Astrocyte of the hippocampus (primary cell): ENCODE data around the gene EFL1.

Experiments used
- DNase-seq: peaks from one replicate; pipeline ENCODE4 v3.0.0; 2011; ENCODE audit warnings: low read depth, low spot score

EFL1 gene

DNA sequence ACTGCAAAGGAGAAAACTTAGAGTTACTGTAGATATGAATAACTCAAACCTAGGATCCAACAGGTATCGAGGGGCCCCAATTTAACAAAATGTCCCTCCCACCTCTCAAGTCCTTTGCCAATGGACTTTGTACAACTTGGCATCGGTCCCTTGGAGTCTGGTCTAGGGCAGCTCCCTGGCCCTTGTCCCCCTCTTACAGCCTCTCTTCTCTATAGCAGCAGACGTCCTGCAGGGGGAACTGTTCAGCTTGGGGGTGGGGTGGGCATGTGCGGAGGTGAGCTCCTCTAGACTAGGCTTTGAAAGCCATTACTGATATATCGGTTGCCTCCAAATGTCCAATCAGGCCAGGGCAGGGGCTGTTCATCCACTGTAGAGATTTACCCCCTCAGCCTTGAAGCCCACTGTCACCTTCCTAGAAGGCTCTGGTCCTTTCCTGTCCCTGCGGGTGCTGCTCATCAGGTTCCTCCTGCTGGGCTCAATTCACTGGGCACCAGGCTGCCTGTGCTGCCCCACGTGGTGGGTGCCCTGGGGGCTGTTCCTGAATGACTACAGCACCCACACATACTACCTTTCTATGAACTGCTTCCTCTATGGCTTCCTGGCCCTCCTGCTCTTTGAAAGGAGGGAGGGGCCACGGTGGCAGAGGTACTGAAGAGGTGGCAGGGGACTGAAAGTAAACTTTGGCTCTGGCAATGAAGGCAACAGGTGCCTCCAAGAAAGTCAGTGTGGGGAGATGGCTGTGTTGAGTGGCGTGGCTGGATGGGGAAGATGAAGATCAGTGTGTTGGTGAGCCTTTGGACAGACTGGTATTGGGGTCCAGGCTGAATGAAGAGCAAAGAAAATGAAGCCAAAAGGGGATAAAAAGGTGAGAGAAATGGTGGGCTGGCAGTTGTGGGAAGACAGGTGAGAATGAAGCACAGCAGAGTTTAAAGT is 137.9 kb downstream of the EFL1 start:
- DNase-seq, result no peak

DNA sequence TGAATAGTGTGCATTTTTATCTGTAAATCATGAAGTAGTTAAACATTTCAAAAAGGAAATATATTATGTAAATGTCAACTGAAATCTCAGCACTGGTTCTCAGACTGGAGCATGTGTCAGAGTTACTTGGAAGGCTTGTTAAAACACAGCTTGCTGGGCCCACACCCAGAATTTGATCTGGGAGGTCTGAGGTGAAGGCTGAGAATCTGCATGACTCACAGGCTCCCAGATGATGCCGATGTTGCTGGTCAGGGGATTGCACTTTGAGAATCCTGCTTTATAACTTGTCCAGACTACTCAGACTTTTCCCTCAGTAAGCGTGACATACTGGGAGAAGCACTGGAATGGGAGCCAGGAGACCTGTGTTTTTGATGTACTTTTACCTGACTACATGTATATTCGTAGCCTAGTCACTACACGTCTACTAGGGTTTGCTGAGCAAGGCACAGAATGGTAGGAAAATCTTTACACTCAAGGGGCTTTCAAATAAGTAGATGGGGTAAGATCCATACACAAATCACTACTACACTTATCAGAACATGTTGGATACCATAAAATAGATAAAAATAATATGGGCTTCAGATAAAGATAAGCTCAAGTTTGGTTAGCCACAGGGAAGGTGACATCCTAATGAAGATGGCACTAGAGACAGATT is 139.7 kb downstream of the EFL1 start:
- DNase-seq, result peak; percentile 97

DNA sequence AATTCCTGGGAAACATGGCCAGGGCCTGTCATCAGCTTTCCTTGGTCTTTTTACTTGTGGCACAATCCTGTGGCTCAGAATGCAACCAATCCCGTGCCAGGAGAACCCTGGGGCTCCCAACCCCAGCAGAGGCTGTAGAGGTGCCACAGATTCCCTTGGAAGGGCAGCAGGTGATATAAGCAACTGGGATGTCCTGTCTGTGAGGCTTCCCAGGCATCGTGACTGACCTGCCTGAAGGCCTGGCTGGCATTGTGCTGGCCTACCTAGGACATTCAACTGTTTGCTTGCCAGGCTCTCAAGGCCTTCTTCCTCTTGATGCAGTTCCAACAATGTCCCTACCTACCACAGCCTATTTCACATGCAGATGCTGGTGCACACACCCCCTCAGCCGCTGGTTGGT is 144.5 kb downstream of the EFL1 start:
- no peak for DNase-seq

DNA sequence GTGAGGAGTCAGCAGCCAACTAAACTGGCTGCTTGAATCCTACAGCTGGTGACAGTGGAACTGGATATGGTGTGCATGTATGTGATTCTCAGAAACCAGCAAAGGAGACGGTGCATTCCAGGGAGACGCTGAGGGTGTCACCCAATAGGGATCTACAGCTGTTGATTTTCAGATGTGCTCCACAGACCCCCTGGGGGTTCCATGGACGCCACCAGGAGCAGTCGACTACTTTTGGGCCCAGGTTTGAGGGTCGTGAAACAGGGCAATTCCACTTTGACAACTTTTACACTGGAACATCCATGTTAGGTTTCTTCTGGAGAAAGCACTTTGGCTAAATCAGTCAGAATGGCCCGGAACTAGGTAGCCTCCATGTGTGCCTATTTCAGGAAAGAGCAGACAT is 145.2 kb downstream of the EFL1 start:
- no peak for DNase-seq

DNA sequence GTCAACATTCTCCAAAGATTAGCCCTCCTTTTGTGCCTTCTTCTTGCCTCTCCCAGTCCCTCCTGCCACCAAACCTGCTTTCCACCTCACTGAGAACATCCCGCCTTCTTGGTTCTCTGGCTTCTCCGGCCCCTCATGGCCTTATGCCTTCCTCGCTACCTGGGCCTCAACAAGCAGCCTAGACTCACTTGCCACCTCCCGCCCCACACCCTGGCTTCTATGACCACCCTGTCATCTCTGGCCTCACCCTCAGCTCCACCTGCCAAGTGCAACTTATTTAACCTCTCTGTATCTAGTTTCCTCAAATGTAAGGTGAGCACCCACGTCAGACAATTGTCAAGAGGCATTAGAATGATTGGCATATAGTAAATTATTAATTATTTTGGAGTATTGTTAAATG is 147.9 kb downstream of the EFL1 start:
- DNase-seq, result no peak

DNA sequence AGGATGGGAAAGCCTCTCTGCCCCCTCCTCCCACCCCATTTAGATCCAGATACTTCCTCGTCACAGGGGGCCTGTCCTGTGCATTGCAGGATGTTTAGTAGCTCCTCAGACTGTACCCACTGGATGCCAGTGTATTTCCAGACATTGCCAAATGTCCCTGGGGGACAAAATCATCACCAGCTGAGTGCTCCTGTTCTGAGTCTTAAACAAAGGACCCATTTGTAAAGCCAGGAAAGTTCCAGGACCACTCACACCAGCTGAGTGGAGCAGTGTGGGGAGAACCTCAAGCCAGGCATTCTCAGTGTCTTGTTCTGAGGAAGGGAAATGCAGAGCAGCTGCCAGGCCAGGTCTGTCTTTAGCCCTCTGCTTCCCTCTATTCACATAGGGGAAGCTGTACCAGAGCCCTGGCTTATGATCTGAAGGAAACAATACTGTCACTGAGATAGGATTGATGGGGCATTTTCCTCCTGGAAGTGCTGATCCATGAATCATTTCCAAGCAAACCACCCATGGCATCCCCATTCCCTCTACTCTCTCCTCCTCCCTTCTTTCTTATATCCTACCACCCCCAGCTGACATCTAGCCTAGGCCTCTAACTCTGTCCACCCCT is 149.3 kb downstream of the EFL1 start:
- no peak for DNase-seq

DNA sequence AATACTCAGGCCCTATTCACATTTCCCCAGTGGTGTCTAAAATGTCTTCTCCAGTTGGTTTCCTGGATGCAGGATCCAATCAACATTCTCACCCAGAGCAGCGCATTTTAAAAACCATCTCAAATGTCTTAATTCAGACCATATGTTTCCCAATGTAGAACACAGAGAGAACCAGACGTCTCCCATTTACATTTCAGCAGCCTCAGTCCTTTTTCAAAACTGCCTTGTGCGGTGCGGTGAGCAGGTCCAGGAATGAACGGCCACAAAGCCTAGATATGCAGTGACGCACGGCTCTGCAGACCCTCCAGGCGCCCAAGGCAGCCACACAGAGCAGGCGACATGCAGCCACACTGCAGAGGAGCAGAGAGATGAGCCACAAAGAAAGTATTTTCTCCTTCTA is 150.6 kb downstream of the EFL1 start:
- no peak for DNase-seq

DNA sequence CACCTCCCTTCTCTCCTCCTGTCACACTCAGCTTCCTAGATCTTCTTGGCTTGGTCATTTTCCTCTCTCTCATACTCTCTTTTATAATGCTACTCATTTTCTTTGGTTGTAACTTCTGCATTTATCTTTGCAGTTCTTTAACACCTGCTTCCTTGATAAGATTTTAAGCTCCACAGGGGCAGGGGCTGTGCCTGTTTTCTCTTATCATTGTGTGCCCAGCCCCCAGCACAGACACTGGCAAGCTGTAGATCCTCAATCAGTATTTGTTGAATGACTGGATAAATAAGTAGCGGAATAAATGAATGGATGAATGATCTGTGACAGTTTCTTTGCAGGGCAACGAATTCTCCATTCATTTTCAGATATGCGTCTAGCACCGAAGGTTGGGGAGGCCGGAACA is 152.4 kb downstream of the EFL1 start:
- no peak for DNase-seq

DNA sequence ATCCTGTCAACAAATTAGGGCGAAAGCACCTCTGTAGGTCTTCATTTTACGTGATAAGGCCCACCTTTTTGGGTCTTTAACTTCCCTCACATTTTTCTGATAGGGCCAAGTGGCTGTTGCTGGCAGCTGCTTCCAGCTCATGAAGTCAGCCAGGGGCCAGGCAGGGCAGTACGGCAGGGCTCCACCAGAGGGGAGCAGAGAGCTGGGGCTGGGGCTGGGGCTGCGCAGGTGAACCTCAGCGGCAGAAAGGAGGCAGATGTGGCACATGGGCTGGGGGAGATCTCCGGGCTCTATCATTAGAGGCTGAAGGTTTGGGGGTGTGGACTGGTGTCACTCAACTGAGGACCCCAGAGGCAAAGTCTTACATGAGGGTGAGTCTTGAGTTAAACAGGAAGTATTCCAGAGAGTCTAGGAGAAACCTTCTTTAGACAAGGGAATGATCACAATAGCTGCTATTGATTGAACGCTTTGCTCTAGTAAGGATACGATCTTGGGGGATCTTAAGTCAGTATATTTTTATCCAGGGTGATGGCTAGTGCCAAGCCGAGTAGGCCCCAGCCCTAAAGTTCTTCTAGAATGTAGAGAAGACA is 153.9 kb downstream of the EFL1 start:
- peak; percentile 79 for DNase-seq

DNA sequence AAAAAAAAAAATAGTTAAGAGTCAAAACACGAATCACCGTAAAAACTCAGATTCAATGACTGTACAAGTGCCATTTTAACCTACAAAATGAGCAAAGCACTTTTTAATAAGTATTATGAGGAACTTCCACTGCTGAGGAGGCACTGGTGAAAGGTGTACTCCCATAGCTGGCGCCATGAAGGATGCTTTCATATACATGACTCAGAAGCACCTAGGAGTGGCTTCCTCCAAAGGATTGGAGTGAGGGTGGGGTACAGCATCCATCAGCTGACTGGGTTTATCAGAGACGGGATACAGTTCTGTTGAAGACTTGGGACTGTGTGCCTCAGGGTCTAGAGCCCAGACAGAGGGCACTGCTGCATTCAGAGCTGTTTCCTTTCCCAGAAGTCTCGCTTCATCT is 155.9 kb downstream of the EFL1 start:
- DNase-seq, result no peak

DNA sequence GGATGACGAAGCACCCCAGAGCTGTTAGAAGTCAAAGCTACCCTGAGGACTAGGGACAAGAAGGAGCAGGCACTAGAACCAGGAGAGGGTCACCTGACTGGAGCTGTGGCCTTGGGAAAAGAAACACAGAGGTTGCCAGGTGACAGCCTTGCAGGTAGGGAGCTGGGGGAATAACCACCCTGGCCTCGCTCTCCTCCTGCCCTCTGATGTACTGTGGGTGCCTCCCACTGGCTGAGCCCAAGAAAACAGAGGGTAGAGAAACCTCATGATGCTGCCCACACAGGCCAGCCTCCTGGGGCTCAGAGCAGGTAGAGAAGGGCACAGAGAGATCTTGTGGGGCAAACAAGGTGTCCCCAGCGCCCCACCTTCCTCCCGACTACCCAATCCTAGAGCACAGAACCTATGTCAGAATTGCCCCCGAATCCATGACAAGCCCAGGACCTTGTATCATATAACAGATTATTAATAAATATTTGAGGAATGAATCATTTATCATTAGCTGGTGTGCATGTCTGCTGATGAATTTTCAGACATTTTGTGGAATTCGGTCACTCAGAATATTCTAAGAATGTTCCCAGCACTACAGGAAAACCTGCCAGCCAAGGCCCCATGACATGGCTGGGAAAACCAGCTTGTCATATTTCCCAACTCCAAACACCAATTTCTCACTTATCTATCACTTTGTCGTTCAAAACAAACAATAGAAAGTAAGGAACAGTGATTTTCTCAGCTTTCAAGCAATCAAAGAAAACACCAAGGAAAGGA is 156.9 kb downstream of the EFL1 start:
- DNase-seq, result peak; percentile 92

DNA sequence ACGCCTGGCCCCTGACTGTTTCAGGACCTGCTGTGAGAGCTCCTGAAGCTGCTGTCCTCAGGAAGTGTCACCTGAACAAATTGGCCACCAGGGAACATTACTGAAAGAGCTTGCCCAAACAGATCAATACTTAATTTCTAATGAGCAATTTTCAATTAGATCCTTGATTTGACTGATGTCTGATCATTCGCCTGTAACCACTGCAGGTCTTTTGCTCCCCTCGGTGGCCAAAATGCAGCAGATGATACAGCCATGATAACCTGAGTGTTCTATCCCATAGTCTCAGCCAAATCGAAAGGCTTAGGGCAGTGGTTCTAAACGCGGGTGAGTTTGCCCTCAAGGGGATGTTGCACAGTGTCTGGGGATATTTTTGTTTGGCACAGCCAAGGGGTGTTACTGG is 159.1 kb downstream of the EFL1 start:
- no peak for DNase-seq

DNA sequence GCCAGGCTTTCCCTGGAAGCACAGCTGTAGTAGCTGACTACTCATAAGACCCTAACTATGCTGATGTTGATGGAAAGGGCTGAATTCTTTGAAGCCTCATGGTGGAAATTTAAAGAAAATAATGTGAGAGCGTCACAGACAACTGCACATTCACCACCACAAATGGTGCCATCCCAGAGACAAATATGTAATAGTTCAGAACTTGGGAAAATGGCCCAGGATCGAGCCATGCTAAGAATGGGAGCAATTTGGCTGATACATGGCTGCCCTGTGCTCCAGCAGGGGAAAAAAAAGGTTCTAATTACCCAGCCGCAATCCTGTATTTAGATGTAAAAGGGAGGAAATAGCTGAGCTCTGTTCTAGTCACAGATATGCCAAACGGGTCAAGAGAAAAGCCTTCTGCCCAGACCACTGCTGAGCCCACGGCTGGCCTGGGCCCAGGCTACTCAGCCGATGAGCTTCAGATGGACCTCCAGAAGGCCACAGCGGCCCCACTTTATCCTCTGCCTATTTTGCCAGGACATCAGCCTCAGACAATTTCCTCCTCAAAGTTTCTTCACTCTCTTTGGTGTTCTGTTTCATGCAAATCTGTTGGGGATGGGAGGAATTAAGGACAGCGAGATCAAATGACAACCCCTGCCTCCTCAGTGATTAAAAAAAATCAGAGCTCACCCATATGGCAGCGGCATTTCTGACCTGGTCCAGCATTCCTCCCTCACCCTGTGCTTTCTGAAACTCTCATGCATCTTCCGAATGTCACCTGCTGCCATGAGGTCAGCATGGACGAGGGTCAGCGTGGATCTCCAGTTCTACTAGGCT is 162.2 kb downstream of the EFL1 start:
- DNase-seq, result no peak

DNA sequence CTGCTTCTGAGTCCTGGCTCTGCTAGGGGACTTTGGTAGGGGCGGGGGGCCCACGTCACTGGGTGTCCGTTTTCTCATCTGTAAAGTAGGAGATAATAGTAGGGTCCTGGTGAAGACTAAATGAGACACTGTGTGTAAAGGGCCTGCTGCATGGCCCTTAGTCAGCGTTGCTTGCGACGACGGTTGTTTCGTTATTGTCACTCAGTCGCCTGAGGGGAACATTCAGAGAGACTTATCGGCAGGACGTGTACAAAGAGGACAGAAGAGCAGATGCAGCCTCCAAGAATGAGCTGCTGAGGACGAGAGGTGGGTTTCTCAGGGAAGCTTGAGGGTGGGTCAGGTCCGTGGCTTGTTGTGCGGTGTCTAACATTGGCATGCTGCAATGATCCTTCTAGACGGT is 163.9 kb downstream of the EFL1 start:
- DNase-seq, result no peak

DNA sequence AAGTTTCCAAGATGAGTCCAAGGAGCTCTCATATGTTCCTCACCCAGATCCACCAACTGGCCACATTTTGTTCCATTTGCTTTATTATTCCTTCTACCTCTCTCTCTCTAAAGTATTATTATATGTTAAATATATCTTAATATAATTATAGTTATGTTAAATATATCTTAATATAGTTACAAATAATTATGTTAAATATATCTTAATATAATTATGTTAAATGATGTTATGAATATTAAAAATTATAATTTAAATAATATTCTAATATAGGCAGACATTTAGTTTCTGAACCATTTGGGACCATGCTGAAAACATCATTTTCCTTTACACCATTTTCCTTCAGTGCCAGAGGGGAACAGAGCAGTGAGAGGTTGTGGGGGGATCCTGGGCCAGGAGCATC is 166.7 kb downstream of the EFL1 start:
- DNase-seq, result no peak

DNA sequence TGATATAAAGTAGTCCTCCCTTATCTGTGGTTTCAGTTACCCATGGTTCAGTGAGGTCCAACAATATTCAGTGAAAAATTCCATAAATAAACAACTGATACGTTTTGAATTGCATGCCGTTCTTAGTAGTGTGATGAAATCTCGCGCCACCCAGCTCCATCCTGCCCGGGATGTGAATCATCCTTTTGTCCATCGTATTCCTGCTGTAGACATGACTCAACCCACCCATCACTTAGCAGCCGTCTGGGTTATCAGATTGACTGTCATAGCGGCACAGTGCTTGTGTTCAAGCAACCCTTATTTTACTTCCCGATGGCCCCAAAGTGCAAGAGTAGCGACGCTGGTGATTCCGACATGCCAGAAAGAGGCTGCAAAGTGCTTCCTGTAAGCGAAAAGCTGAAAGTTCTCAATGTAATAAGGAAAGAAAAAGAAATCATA is 168.7 kb downstream of the EFL1 start:
- DNase-seq, result peak; percentile 75

DNA sequence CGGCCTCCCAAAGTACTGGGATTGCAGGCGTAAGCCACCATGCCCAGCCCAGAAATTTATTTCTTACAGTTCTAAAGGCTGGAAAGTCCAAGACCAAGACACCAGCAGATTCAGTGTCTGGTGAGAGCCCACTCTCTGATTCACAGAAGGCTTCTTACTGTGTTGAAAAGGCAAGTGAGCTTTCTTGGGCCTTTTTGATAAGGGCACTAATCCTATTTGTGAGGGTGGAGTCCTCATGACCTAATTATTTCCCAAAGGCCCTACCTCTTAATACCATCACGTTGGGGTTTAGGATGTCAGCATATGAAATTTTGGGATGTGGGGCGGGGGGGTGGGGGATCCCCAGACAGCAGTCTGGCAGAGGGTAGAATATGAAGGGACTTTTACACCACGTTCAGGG is 169.2 kb downstream of the EFL1 start:
- no peak for DNase-seq

DNA sequence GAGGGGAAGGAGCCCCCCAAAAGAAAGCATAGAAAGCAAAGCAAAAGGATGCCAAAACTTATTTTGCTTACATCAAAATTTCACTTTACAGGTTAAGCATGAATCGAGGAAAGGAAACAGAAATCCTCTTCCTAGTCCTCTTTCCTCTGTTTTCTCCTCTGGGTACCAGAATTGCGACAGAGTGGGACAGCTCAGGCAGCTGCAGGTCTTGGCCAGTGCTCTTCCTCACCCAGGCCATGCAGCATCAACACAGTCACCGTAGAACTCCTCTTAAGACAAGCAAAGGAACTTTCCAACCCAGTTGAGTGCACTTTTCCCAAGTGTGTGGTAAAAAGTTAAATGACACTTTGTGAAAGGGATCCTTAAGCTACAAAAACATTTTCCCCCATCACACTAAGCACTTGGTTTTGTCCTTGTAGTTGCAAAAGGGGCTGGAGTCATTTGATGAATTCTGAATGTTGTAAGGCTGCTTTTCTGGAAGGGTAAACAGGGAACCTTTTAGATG is 170.8 kb downstream of the EFL1 start:
- DNase-seq, result no peak

DNA sequence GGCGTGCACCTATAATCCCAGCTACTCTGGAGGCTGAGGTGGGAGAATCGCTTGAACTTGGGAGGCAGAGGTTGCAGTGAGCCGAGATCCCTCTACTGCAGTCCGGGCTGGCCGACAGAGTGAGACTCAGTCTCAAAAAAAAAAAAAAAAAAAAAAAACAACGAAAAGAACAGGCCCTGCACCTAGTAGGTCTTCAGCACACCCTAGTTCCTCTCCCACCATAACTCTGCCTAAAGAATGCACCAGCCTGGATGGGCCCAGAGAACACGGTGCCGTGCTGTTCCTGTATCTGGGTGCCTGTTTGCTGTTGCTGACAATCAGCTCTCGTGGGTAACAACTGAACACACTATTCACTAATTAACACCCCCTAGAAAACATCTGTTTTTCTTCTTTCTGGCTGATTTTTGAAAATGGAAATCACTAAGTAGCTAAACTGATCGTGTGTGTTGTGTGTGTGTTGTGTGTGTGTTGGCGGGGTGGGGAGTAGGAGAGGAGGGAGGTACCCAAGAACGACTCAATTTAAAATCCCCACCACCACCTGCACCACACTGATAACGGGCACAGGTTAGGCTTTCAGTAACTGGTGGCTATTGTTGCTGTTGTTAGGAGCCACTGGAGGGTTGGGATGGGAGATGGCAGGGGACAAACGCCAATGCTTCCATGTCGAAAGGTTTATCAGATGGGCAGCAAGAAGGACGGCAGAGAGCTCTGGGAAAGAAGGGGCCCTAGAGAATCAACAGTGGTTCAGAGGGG is 176.1 kb downstream of the EFL1 start:
- no peak for DNase-seq
